HFFc6 (cell line): ENCODE measurements around the gene LRP1B. TPM values are rescaled to one million over a fixed set of nuclear protein-coding genes. Genes with fewer than 3 reads are reported as not detected.
"Not testable (repeated sequence)": the region's sequence is repeated elsewhere in the genome, so short reads cannot be mapped to it uniquely, and the experiment has no call there.

ENCODE experiments used
- DNase-seq: peaks from one replicate; pipeline ENCODE4 v3.0.0-alpha.2; 2018
- H3K27ac Mint-ChIP-seq: 2 replicates; pipeline ENCODE4 v1.8.0; 2020; ENCODE audit warnings: mild to moderate bottlenecking, mixed read lengths
- H3K27me3 Mint-ChIP-seq: 2 replicates; pipeline ENCODE4 v1.8.0; 2021; ENCODE audit warnings: mild to moderate bottlenecking, moderate library complexity, mixed read lengths; ENCODE audit not compliant: insufficient read depth
- H3K36me3 Mint-ChIP-seq: 2 replicates; pipeline ENCODE4 v1.8.0; 2021; ENCODE audit warnings: low read depth, mixed read lengths
- H3K4me1 Mint-ChIP-seq: 2 replicates; pipeline ENCODE4 v1.8.0; 2020; ENCODE audit warnings: low read depth, mixed read lengths
- H3K4me3 Mint-ChIP-seq: 2 replicates; pipeline ENCODE4 v1.8.0; 2020; ENCODE audit warnings: mild to moderate bottlenecking, moderate library complexity, mixed read lengths
- H3K9me3 Mint-ChIP-seq: 2 replicates; pipeline ENCODE4 v1.8.0; 2020; ENCODE audit warnings: mild to moderate bottlenecking, mixed read lengths
- total RNA-seq, 6 experiments: library from RNA; stranded (reverse); fragmentation: NEBNext Ultra II Directional; extraction: Animal tissue kit (Norgen Biotek cat#: 25700); gene quantifications; 2 replicates in 1 of 6; 3 replicates in 5 of 6; pipeline ENCODE4 v1.2.3, GENCODE V29; 2021
- TF ChIP-seq, protein P1 (sequence below): fragments of 200-600 bp; sonication (generic); IDR thresholded peaks from 2 replicates; pipeline ENCODE4 v1.5.0; 2021; ENCODE audit warnings: antibody characterized with exemption, mild to moderate bottlenecking

Gene LRP1B
- total RNA-seq, 6 experiments from 2014 or later: not detected

DNA sequence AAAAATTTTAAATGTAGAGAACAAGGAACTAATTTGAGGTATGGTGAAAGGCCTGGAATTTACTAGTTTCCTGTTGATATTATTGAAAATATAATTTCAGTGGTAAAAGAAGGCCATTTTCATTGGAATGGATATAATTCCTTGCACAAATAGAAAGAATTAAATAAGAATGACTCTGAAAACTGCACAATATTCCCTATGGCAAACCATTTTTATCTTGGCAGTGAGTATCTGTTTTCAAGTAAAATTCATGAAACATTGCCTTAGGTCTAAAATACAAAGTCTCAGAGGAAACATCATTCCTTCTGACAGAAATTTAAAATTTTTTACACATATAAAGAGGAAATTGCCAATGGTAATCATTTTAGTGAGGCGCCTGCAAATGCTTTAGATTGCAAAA is 1468.3 kb downstream of the LRP1B start:
- no peaks in the 10 kb centered on the region for H3K27me3 Mint-ChIP-seq
- H3K4me3 Mint-ChIP-seq: no peak overlapping the region
- H3K9me3 Mint-ChIP-seq: peaks cover 24% of the 10 kb centered on the region
- no peaks in the 10 kb centered on the region for H3K36me3 Mint-ChIP-seq
- TF ChIP-seq, protein P1, sequence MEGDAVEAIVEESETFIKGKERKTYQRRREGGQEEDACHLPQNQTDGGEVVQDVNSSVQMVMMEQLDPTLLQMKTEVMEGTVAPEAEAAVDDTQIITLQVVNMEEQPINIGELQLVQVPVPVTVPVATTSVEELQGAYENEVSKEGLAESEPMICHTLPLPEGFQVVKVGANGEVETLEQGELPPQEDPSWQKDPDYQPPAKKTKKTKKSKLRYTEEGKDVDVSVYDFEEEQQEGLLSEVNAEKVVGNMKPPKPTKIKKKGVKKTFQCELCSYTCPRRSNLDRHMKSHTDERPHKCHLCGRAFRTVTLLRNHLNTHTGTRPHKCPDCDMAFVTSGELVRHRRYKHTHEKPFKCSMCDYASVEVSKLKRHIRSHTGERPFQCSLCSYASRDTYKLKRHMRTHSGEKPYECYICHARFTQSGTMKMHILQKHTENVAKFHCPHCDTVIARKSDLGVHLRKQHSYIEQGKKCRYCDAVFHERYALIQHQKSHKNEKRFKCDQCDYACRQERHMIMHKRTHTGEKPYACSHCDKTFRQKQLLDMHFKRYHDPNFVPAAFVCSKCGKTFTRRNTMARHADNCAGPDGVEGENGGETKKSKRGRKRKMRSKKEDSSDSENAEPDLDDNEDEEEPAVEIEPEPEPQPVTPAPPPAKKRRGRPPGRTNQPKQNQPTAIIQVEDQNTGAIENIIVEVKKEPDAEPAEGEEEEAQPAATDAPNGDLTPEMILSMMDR: no peak
- DNase-seq: no peak
- H3K4me1 Mint-ChIP-seq: no peaks in the 10 kb centered on the region
- no peak overlapping the region for H3K27ac Mint-ChIP-seq

DNA sequence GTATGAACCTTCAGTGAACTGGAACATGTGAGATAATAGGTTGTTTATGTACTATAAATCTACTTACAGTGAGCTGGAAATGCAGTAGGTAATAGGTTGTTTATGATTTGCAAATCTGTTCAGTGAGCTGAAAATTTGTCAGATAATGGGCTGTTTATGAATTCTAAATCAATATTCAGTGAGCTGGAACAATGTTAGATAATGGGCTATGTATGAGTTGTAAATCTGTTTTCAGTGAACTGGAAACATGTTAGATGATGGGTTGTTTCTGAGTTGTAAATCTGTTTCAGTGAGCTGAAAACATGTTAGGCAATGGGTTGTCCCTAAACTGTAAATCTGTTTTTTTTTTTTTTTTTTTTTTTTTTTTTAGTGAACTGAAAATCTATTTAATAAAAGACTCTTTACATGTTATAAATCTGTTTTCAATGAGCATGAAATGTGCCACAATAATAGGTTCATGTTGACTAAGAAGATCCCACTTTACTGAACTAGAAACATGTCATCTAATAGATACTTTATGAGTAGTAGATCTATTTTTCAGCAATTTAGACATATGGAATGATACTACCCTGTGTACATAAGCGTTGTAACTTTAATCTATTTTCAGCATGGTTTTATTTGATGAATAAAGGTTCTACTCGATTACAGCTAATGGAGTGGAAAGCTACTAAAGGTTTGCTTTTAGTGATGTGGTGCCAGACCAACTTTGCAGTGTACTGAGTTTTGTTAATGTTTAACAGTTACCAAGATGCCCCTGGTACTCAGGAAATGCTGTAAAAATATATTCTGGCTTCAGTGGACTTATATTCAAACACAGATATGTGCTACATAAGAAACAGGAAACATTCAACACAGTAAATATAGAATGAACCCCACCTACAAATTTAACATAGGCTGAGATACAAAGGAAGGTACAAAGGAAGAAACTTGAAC is 1471.8 kb downstream of the LRP1B start:
- H3K27me3 Mint-ChIP-seq: no peaks in the 10 kb centered on the region
- no peaks in the 10 kb centered on the region for H3K4me1 Mint-ChIP-seq
- no peak overlapping the region for H3K4me3 Mint-ChIP-seq
- H3K27ac Mint-ChIP-seq: no peak overlapping the region
- H3K9me3 Mint-ChIP-seq: peaks cover 24% of the 10 kb centered on the region
- DNase-seq: no peak
- H3K36me3 Mint-ChIP-seq: no peaks in the 10 kb centered on the region
- TF ChIP-seq, protein P1: no peak

DNA sequence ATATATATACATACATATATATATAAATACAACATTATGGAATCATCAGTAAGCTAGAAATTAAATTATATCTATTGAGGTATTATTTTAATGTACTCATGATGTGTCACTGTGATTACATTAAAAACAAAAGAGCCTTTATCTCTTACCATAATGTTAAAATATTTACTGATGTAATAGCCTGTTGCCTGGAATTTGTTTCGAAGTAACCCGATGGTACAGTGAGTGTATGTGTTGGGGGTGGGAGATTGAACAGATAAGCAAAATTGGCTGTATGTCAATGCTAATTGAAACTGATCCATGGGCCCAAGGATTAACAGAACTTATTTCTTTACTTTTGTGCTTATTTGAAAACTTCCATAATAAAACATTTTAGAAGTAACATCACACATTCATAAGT is 1473.2 kb downstream of the LRP1B start:
- DNase-seq: no peak

DNA sequence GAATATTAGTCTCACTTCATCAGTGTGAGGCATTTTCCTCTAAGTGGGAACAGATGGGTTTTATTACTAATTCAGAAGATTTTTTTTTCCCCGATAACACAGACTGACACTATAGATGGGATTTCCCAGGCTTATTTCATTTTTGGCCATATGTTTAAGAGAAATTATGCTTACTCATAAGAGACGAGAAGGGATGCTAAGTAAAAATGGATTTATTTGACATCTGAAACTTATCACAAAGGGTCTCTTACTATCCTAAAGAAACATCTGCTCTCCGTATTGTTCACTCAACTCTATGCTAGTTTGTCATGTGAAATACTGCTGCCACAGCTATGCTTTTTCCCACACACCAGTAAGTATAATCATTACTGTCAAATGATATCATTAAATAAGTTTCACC is 1476.3 kb downstream of the LRP1B start:
- Mint-ChIP-seq H3K4me1 (no peaks in the 10 kb centered on the region), H3K9me3 (peaks cover 5% of the 10 kb centered on the region), H3K27me3 (no peaks in the 10 kb centered on the region), H3K4me3 (no peak overlapping the region), H3K27ac (no peak overlapping the region), H3K36me3 (no peaks in the 10 kb centered on the region)
- TF ChIP-seq, protein P1: no peak
- DNase-seq: no peak

More for the DNA sequence above, 1473.2 kb downstream of the LRP1B start:
- TF ChIP-seq, protein P1: no peak
- no peaks in the 10 kb centered on the region for H3K36me3 Mint-ChIP-seq
- H3K27ac Mint-ChIP-seq: no peak overlapping the region
- no peaks in the 10 kb centered on the region for H3K27me3 Mint-ChIP-seq
- H3K4me3 Mint-ChIP-seq: no peak overlapping the region
- peaks cover 17% of the 10 kb centered on the region for H3K9me3 Mint-ChIP-seq
- H3K4me1 Mint-ChIP-seq: no peaks in the 10 kb centered on the region

DNA sequence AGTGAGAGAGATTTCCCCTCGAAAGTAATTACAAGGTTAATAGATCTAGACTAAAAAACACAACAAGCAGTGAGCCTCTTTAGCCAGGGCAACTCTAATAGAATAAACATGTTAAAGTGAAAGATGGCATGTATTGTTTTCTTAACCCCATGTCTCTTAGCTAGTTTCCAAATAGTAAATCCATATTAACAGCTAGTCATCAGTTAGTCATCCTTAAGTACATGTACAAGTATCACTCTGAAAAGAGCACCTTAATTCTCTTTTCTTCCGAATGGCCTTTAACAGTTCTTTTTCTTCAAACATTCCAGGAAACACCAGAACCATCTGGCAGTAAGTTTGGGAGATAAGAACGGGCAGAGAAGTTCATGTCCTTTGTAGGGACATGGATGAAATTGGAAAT is 1480.0 kb downstream of the LRP1B start:
- no peaks in the 10 kb centered on the region for H3K36me3 Mint-ChIP-seq
- no peak overlapping the region for H3K4me3 Mint-ChIP-seq
- H3K4me1 Mint-ChIP-seq: no peaks in the 10 kb centered on the region
- TF ChIP-seq, protein P1: no peak
- H3K27ac Mint-ChIP-seq: no peak overlapping the region
- no peaks in the 10 kb centered on the region for H3K27me3 Mint-ChIP-seq
- no peak for DNase-seq
- H3K9me3 Mint-ChIP-seq: peaks cover 15% of the 10 kb centered on the region

DNA sequence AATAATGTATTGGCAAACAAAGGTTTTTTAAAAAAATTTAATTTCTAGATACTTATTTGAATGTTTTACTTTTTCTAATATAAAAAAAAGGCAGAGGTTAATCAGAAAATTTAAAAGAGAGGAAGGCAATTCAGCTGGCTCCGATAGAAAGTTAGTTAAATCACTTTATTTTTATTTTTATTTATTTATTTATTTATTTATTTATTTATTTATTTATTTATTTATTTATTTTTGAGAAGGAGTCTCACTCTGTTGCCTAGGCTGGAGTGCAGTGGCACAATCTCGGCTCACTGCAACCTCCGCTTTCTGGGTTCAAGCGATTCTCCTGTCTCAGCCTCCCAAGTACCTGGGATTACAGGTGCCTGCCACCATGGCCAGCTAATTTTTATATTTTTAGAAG is 1480.7 kb downstream of the LRP1B start:
- H3K4me1 Mint-ChIP-seq, H3K27ac Mint-ChIP-seq, H3K36me3 Mint-ChIP-seq, H3K27me3 Mint-ChIP-seq, H3K4me3 Mint-ChIP-seq, DNase-seq: not testable (repeated sequence)
- peaks cover 17% of the 10 kb centered on the region for H3K9me3 Mint-ChIP-seq
